ENCODE measurements around the gene KIF18B. TPM values are rescaled to one million over a fixed set of nuclear protein-coding genes. Genes with fewer than 3 reads are reported as not detected.
A peak's percentile ranks its signal among the peaks of the same experiment; 100 is the strongest.

Gene KIF18B
- total and polyA plus RNA-seq, 8 donors: 2.9 to 24.5 (median 12.9) TPM

DNA sequence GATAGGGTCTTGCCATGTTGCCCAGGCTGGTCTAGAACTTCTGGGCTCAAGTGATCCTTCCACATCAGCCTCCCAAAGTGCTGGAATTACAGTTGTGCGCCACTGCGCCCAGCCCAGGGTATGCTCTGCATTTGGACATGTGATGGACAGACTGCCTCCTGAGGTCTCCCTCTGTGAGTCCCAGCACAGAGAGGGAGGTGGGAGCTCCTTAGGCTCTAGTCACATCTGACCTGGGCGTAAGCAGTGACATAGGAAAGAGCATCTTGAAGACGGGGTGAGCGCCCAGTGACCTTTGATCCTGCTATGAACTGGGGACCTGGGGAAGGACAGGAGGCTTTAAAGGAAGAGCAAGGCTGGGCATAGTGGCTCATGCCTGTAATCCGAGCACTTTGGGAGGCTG is 30.1 kb downstream of the KIF18B start:
- Histone ChIP-seq H3K36me3 (no peaks in the 10 kb centered on the region), H3K9me3 (no peaks in the 10 kb centered on the region), H3K27me3 (peaks cover 0 to 55% of the 10 kb centered on the region in 2 donors), H3K4me3 (no peak overlapping the region), H3K4me1 (peaks cover 3 to 20% of the 10 kb centered on the region in 2 donors), H3K27ac (no peak overlapping the region)
- DNase-seq (peak in 2 of 4 donors; percentile 18 to 39), ATAC-seq (no peak)
- intact Hi-C loops (cut with DNase I): loop anchor here (10.0 kb wide), 2 partner anchors 97 to 207 kb away; no protein-coding TSS in a partner anchor
- TF ChIP-seq, protein P1, sequence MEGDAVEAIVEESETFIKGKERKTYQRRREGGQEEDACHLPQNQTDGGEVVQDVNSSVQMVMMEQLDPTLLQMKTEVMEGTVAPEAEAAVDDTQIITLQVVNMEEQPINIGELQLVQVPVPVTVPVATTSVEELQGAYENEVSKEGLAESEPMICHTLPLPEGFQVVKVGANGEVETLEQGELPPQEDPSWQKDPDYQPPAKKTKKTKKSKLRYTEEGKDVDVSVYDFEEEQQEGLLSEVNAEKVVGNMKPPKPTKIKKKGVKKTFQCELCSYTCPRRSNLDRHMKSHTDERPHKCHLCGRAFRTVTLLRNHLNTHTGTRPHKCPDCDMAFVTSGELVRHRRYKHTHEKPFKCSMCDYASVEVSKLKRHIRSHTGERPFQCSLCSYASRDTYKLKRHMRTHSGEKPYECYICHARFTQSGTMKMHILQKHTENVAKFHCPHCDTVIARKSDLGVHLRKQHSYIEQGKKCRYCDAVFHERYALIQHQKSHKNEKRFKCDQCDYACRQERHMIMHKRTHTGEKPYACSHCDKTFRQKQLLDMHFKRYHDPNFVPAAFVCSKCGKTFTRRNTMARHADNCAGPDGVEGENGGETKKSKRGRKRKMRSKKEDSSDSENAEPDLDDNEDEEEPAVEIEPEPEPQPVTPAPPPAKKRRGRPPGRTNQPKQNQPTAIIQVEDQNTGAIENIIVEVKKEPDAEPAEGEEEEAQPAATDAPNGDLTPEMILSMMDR (IDR thresholded peaks at IDR 0.05): no peak

DNA sequence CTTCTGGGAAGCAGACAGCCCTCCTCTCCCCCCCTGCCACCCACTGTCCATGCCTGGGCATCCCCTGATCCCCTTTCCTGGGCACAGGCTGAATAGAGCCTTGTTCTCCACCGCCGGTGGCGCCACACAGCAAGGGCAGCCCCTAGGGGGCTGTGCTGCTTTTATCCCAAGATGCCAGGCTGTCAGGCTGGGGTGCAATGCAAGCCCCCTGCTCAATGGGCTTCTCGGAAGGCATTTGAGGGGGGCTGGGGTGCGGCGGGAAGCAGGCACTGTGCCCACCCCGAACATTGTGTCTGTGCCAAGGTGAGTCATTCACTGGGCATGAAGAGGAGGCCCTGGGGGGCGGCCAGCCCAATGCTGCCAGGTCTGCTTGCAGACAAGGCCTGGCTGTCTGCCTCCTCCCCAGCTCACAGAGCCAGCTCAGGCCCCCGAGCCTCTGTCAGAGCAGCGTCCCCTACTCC is 30.8 kb downstream of the KIF18B start:
- ATAC-seq: no peak
- peak in 1 of 4 donors; percentile 80 for DNase-seq
- Histone ChIP-seq H3K4me1 (peaks cover 3 to 20% of the 10 kb centered on the region in 2 donors), H3K4me3 (no peak overlapping the region), H3K27ac (no peak overlapping the region), H3K27me3 (peaks cover 0 to 55% of the 10 kb centered on the region in 2 donors), H3K9me3 (no peaks in the 10 kb centered on the region), H3K36me3 (no peaks in the 10 kb centered on the region)
- intact Hi-C loops (cut with DNase I): loop anchor here (10.0 kb wide), 2 partner anchors 98 to 208 kb away; no protein-coding TSS in a partner anchor
- TF ChIP-seq, protein P1 (IDR thresholded peaks at IDR 0.05): no peak

DNA sequence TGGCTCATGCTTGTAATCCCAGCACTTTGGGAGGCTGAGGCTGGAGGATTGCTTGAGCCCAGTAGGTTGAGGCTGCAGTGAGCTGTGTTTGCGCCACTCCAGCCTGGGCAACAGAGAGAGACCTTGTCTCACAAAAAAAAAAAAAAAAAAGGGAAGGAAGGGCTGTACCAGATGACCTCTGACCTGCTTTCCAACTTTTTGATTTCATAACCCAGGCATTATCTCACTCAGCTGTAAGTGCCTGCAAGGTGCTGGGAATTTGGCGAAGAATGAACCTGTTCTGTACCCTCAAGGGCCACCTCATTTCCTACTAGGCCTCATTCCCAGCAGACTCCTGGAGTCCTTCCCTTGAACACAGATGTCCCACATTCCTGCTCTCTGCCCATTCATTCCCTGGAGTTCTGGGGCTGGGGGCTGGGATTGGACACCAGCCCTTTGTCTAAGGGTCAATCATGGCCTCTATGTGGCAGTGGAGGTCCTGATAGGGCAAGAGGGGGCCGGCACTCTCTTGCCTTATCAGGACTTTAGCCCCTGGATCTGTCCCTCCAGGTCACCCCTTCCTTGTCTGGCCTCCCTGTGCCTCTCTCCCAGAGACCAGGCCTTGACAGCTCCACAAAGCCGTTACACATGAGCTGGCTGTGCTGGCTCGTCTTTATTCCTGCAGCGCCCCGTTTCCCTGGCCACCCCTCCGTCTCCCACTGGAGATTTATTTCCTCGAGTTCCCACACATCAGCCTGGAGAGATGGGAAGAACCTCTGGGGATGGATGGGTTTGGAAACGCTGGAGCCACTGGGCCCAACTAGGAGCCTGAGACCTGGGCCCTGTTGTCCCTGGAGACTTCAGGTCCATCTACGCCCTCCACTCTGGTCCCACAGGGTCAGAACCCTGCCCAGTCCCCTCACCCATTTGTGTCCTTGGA is 31.5 kb downstream of the KIF18B start:
- Histone ChIP-seq H3K27me3 (peaks cover 0 to 55% of the 10 kb centered on the region in 2 donors), H3K4me1 (peaks cover 8 to 26% of the 10 kb centered on the region in 2 donors), H3K4me3 (no peak overlapping the region), H3K36me3 (no peaks in the 10 kb centered on the region), H3K27ac (no peak overlapping the region), H3K9me3 (no peaks in the 10 kb centered on the region)
- DNase-seq: peak in 1 of 4 donors; percentile 33
- ATAC-seq: no peak
- intact Hi-C loops (cut with DNase I): loop anchor here (10.0 kb wide), 2 partner anchors 99 to 209 kb away; no protein-coding TSS in a partner anchor
- TF ChIP-seq, protein P1 (IDR thresholded peaks at IDR 0.05): no peak

DNA sequence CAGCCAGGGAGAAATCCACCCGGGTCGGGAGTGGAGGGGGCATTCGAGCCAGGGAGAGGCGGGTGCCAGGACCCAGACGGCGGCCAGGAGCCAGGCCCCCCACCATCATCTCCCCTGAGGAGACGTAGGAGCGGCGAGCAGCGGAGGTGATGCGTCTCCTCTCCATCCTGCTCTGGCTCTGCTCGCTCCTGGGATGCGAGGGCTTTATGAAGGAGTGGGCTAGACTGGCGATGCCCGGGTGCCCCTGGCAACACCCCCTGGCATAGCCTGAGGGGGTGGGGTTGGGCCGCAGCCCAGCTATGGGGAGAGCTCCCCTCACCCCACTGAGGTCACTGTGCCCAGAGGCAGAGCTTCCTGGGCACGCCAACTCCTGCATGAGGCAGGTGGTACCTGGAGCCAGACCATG is 32.2 kb downstream of the KIF18B start, which contains the start of gene GFAP:
Gene GFAP (minus strand): TSS at position 180 of the 406 bp plus-strand sequence. CDS start 14 bp downstream, at position 166.
- DNase-seq (peak in 1 of 4 donors; percentile 63), ATAC-seq (no peak)
- Histone ChIP-seq H3K27ac (no peak within 1 kb of the TSS), H3K27me3 (peaks cover 0 to 53% of the 10 kb centered on the region in 2 donors), H3K9me3 (no peaks in the 10 kb centered on the region), H3K4me3 (no peak within 1 kb of the TSS), H3K4me1 (peaks cover 8 to 28% of the 10 kb centered on the region in 2 donors), H3K36me3 (no peaks in the 10 kb centered on the region)
- TF ChIP-seq, protein P1 (IDR thresholded peaks at IDR 0.05): no peak
- intact Hi-C loops (cut with DNase I): loop anchor here (10.0 kb wide), 2 partner anchors 99 to 209 kb away; no protein-coding TSS in a partner anchor
